NCI-H2107 treated with DMSO at 0.1 percent for 48 hours (cell line): ENCODE data around the gene PPP1R13B.

Experiments
- DNase-seq: peaks from one replicate; lab custom pipeline; 2025; ENCODE audit not compliant: unreplicated experiment; lab: John Stamatoyannopoulos, UW

PPP1R13B gene

DNA sequence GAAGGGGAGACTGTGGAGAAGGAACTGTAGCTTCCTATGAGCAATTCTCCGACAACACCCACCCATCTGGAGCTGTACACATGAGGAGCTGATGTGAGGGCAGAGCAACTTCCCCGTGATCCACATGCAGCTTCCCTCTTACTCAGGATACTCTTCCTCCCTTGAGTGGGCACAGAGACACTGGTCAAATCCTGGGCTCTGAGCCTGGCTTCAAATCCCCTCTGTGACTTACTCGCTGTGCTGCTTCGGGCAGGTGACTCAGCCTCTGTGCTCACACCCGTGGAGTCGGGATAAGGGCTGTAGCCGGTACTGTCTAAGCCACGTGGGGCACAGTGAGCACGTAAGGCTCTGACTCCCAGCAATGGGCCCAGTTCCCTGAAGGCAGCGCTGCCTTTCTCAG, 100.7 kb downstream of the PPP1R13B start:
- no peak for DNase-seq

DNA sequence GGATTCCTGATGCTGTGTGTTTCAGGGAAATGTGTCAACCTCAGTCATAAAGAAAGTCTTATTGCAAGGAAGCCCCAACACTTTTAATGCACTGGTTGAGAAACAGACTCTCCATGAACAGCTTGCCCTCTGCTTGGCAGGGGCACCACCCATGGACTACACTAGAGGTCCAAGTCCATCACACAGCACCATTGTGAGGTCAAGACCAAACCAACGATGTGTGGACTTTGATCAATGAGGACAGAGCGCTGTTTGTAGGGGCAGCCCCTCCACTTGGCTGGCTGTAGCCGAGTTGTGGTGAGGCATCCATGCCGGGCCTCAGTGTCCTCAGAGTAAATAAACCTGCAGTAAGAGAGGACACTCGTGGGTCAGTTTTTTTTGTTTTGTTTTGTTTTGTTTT, 102.0 kb downstream of the PPP1R13B start:
- DNase-seq, result no peak

DNA sequence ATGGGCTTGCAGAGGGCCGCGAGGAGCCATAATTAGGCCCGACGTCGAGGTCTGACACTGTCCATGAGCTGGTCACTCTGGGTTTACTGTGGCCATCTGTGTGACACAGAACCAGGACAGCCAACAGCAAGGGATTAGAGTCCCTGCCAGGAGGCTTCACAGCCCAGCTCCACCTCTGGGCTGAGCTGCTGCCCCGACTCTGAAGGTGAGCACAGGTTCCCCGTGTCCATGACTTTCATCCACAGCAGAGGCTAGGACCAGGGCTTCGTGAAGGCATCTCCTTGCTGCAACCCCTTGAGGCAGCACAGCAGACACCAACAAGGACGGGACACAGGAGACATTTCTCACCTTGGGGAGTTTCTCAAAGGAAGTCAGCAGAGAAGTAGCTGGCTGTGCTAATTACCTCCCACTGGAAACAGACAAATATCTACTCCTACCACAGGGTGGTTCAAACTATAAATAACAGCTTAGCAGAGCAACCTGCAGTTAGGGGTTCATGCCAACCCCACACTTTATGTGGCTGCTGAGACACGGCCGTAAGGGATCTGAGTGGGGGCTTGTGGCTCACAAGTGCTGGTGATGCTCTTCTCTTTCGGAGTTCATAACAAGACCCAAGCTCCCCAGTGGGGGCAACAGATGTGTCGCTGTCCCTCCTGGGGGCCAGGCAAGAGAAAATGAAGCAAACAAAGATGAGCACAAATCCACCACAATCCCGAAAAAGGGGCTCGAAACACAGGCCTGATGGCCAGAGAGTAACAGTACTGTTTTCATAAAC, 102.6 kb downstream of the PPP1R13B start:
- DNase-seq, result no peak

DNA sequence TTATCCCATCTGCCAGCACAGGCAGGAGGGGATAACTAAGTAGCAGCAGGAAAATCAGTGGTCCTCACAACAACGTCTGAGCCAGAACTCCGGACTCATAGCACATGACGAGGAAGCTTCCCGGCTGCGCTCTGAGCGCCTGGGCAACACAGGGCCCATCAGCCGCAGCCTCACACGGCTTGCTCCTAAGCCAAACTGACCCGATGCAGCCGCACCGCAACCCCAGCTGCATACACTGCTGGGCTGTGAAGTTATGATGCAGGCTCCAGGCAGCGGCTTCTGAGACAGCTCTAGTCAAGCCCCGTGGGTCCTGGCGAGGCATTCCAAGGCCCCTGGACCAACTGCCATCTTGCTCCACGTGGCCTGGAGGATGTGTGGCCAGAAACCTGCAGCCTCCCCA, 103.7 kb downstream of the PPP1R13B start:
- no peak for DNase-seq

DNA sequence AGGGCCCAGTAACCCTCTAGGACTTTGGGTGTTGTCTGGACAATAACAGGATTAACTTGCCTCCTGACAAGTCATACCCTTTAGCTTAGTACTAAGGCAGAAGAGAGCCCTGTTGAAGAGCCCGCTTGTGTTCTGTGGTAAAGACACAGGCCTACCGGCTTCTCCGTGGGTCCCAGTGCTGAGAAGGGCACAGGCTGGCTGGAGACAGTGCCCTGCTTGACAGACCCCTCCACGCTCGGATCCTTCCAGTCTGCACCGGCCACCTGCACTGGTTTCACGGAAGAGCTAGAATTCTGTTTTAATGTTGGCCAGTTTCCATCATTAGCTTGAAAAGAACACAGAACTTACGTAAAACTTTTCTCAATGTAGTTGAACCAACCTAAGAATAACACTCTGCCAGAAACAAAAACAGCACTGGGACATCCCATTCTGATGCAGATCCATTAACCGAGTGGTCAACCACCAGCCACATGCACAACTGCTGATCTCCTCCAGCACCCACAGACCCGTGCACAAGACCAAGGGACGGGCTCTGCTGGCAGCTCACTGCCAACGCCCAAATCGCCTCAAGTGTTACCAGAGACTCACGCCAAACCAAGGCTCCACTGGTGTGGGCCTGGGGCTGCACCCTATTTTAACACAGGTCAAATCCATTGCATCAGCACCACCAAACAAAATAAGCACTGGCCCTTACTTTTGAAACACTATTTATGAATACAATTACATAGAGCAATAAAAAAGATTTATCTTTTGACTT, 104.7 kb downstream of the PPP1R13B start:
- no peak for DNase-seq

DNA sequence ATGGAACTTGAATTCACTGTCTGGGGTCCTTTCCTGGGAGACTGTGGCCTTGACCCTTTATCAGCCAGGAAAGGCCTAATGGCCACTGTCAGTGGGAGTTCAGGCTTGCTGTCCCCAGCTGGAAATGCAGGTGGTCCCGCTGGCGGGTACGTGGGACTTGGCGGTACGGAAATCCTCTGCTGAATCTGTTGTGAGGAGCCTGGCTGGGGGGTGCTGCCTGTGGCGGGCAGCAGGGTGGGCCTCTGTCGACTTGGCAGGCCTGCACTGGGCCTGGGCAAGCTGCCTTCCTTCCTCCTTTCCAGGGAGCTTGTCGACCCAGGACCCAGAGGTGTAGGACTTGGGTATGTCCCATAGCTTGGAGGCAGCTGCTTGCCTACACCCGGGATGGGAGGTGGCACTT, 105.5 kb downstream of the PPP1R13B start:
- no peak for DNase-seq

DNA sequence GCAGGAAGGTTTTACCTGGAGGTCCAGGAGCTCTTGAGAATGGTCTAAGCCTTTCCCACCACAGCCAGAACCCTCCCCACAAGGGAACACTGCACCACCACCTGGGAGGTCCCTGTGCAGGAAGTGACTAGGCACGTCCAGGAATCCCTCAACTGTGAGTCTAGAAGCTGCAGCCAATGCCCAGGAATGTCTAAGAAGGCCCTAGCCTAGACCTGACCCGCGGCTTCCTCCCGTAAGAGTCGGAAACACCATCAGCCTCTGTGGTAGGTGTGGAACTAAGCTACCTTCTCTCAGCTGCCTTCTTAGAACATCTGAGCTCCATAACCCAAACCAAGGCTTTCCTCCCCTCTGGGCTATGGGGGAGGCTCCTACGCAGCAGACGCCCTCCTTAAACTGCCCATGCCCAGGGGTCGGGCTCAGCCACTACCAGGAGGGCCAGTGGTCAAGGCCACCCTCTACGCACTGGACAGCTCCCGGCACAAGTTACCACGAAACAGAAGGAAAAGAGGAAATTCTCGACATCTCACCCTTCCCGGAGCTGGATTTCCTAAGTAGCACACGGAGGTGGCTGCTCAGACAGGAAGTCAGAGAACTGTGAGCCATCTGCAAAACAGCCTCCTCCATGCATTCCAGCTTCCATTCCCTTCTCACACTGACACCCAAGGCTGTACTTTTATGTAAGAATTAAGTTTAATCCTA, 106.2 kb downstream of the PPP1R13B start:
- no peak for DNase-seq

DNA sequence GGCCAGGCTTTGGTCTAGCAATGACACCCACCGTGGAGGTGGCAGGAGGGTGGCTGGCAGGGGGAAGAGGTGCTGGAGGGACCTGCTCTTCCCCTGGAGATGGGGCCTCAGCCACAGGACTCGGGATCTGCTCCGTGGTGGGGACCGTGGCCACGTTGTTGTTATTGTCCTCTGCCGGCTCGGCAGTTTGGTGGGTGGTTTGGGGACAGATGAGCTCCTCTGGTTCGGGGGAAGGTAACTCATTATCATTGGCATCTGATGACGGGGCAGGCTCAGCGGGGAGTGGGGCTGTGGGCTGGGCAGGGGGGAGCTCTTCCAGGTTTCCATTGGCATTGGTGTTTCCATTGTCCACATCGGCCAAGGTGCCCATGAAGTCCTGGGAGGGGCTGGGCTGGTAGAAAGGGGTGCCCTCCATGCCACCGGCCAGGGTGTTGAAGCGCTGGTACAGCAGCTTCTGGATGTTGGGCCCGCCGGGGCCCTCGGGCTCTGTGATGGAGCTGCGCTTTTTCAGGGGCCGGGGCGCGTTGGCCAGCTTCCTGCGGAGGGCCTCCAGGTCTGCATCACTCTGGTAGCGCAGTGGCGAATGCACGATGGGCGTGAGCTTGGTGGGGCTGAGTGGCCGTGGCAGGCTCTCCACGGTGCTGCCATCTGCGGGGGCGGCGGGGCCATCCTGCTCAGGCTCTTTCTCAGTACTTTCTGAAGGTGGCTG, 107.4 kb downstream of the PPP1R13B start:
- DNase-seq, result no peak

DNA sequence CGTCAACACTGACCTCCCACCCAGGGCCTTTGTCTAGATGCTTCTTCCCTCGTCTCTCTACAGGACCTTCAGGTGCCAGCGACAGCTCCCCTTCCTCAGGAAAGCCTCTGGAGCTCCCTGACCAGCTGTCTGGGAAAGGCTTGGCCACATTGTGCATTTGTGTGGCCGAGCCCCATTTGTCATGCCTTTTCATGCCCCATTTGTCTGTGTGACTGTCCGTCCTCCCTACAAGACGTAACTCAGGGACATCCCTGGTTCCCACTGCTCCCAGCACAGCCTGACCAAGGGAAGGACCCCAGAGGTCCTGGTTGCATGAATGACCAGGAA, 107.9 kb downstream of the PPP1R13B start:
- DNase-seq, result no peak

DNA sequence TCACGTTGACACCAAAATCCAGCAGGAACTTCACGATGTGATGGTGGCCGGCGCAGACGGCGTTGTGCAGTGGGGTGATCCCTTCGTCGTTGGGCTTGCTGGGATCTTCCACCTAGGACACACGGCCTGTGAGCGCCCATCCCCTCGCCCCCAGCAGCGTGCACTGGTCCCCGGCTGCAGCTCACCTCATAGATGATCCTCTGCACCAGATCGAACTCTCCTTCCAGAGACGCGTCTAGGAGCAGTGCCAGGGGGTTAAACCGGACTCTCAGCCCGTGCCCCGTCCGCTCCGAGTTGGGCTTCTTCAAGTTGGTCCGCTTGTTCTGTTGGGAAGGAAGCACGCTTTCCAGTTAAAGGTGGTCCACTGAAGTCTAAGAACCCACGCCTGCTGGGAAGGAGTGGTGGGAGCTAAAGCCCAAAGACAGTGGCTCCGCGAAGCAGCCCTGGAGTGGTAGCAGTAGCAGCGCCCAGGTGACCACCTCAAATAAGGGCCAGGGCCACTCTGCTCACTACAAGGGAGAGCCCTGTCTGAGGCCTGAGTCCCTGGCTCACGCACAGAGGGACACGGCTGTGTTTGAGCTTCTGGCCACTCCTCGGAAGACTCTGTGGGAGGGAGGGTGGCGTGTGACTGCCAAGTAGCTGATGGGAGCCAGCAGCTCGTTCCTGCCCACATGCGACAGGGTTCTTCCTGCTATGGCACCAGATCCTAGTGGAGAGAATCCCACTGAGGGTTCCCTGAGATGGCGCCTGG, 108.5 kb downstream of the PPP1R13B start:
- no peak for DNase-seq

DNA sequence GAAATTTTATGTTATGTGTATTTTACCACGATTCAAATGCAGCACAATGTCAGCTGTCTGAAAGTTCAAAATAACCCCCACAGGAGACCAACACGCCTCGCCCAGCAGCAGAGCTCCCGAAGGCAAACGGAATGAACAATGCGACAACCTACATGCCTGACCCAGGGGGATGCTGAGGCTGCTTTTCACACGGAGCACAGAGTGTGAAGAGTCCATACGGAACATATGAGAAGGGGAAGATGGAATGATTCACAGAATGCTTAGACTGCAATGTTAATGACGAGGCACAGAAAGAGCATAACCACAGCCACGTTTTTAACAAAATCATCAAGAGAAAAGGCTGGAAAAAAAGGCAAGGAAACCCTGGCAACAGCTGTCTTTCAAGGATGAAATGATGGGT, 109.2 kb downstream of the PPP1R13B start:
- no peak for DNase-seq

DNA sequence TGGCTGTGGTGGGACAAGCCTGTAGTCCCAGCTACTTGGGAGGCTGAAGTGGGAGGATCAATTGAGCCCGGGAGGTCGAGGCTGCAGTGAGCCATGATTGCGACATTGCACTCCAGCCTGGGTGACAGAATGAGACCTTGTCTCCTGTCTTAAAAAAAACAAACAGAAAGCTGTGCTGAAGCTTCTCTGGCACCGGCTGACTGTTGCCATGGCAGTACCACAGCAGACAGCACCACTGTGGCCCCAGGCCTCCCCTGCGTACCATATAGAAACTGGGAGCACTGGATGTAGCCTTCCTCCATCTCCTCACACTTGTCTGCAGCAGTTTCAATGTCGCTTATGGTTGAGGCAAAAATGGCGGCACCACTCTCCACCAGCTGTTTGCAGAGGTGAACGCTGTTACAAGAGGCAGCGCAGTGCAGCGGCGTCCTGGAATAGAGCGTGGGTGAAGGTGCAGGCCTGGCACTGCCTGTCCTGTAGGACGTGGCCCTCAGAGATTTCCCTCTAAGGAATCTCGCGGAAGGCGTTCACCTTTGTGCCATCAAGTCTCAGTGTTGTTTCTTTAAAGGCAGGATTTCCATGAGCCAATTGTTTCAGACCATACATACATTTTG, 109.8 kb downstream of the PPP1R13B start:
- DNase-seq, result no peak

DNA sequence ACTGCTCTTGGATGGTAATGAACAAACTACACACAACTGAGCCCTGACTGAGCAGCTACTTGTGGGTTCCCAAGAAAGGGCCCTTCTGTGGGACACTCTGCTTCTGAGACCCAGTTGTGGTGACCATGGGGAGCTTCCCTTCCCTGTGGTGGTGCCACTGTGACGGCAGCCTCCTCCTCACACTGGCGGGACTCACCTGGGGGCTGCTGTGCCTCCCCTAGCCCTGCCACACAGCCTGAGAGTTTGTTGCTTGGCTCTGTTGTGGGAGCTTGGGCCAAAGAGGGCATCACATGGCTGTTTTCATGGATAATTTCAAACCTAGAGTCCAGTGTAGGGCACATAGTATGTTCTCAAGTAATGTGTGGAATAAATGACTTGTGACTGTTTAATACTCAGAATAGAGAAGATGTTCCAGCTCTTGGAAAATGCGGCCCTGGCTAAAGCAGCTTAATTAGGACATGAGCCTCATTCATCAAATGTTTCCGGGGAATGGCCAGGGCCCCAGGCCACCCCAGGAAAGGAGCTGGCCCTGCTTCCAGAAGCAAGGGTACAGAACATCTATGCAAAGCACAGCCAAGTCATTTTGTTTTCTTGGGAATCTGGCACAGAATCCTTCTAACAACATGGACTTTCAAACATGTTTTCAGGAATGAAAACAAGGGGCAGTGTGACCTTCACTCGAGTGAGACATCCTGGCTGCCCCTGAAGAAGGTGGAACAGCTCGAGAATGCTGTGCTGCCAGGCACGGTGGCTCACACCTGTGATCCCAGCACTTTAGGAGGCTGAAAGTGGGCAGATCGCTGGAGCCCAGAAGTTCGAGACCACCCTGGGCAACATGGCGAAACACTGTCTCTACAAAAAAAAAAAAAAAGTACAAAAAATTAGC, 110.6 kb downstream of the PPP1R13B start:
- DNase-seq, result no peak

DNA sequence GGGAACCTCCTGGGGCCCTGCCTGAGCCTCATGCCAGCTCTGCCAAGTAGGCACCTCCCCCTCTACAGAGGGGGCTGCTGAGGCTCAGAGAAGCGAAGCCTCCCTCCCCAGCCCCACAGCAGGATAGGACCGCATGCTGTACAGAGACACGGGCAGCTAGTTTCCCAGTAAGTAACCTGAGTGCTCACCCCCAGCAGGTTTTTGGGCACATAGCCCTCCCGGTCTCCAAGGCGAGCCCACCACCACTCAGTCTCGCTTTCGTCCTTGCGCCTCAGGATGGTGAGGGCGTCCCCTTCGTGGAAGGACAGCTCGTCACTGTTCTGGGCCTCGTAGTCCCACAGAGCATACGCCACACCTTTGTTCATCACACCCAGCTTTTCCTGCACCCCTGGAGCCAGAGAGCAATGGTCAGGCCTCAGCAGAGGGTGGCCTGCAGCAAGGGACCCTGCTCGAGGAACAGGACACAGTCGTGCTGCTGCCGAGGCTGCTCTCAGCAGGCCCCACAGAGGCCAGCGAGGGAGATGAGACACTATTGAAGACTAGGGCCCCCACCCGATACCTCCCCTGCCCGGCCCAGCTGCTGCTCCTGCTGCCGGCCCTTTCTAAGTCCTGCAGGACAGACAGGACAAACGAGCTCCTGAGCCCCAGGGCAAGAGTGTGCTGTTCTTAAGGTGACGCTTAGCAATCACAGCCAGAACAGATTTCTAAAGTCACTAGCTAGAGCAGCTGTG, 111.4 kb downstream of the PPP1R13B start:
- DNase-seq, result no peak

DNA sequence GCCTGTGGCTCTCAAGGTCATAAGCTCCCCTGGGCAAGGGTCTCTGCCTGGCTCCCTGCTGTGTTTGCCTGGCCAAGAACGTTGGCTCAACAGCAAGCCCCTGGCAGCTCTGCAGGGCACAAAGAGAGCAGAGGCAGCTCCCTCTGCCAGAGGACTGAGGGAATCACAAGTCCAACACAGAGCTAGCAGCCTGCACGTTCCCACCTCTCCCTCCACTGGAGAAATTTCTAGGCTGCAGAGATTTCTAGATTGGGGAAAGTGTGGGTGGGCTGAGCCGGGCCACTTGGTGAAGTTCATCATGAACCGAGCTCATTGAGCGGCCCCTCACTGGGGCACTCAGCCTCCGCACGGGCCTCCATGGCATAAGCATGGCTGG, 111.9 kb downstream of the PPP1R13B start:
- no peak for DNase-seq

DNA sequence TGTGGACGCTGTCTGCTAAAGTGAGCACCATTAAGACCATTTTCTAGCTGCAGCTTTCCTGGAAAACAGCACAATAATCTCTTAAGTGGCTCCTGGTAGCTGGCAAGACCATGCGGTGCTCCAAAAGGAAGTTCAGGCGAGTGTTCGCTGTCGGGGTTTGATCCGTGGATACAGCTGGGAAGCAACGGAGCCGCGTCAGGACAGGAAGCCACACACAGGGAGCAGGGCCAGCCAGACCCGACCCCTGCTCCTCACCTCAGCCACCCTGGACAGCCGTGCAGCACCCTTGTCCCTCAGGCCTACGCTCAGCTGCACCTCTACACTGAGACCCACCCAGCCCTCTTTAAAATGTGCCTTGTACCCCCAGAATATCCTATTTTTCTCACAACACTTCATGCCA, 112.4 kb downstream of the PPP1R13B start:
- DNase-seq, result no peak

DNA sequence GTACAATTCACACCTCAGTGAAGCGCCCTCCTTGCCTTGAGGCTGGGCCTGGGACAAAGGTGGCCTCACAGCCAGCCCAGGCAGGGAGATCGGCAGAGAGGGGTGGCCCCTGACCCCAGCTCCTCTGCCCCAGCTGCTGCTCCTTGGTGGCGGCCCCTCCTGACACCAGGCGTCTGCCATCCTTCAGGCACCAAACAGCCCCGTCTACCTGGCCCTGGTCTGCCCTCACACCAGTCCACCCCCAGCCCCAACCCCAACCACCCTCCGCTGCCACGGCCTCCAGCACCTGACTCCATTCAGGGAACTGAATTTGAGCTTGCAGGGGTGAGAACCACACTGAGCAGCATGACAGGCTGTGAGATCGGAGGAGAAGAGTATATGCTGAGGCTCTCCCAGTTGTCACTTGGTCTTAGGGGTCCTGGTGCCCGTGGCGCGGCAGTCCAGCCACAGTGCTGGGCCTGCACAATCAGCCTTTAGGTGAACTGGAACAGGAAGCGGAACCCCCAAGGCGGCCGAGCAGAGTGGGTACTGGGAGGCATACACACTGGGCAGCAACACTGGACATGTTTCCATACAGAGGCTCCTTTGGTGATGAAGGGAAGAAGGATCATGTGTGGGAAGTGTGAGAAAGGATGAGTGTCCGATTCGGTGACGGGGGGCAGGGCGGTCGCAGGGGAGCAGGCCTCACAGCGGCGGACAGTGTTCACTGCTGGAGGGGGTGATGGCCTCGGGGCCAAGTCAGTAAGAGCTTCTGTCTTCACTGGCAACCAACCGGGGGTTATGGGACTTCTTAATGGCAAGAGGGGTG, 113.1 kb downstream of the PPP1R13B start:
- no peak for DNase-seq

DNA sequence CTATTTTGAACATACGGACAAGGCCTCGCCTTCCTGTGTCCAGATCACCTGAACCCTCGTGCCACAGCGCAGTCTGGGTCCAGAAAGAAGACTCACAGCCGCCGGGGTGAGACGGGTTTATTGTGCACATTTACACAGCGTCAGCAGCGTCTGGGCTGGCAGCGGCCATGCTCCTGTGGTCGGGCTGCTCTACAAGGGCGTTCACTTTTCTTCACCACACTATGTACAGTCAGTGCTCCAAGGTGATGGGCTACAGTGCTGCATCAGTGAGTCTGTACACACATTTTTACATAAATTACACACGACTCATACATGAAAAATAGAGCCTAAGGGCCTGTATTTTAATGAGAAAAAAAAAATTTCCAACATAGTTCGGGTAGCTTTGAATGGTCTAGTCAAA, 113.7 kb downstream of the PPP1R13B start:
- DNase-seq, result no peak
